HepG2 (cell line): ENCODE results near the gene TALDO1. TPM values are rescaled to one million over a fixed set of nuclear protein-coding genes. Genes with fewer than 3 reads are reported as not detected.

Experiments
- ATAC-seq: fragments of 200-7000 bp; cut with Tn5 transposase; 3 replicates; pipeline ENCODE4 v1.9.1; 2020; ENCODE audit warnings: mild to moderate bottlenecking, moderate library complexity
- BruUV-seq: library from RNA; stranded (reverse); fragments of 400-500 nt; replicated peaks from 2 replicates; lab custom pipeline; 2021; lab: Mats Ljungman, UMichigan
- CTCF ChIA-PET: fragments of 300-600 bp; formaldehyde crosslinking; extraction: SDS; loops from one replicate; lab custom pipeline; 2021; ENCODE audit warnings: low total read pairs, inconsistent platforms, low intra/inter-chr PET ratio; lab: Yijun Ruan, JAX
- POLR2A ChIA-PET: fragments of 350-600 bp; sonication (Branson Sonifier 250); formaldehyde crosslinking; loops from one replicate; lab custom pipeline; 2020; ENCODE audit warnings: antibody characterized with exemption, inconsistent platforms; lab: Yijun Ruan, JAX
- DNase-seq: peaks from one replicate; pipeline ENCODE4 v3.0.0-alpha.2; 2015; ENCODE audit warnings: low spot score
- FAIRE-seq: peaks from 3 replicates; lab custom pipeline; 2011; peaks lifted over from hg19 to GRCh38; lab: Jason Lieb, UNC
- H2AFZ ChIP-seq: one replicate; pipeline ENCODE4 v1.6.1; 2011; ENCODE audit warnings: low read length, inconsistent platforms
- H3K27ac ChIP-seq: fragments of 300-600 bp; 3 replicates; pipeline ENCODE4 v1.8.0; 2011; ENCODE audit warnings: mixed run types, mild to moderate bottlenecking, mixed read lengths, low read length, inconsistent platforms; ENCODE audit not compliant: insufficient read depth; ENCODE audit errors: extremely low read length
- H3K27me3 ChIP-seq, 2 experiments: fragments of 200-600 bp in 1 of 2; 2 replicates in 1 of 2; 3 replicates in 1 of 2; pipeline versions ENCODE4 v1.6.0 to v1.8.0; 2011; ENCODE audit warnings: low read length in 2 of 2, mild to moderate bottlenecking in 2 of 2, moderate library complexity in 2 of 2, inconsistent platforms in 1 of 2; ENCODE audit not compliant: insufficient read depth in 2 of 2, control insufficient read depth in 1 of 2
- H3K36me3 ChIP-seq, 2 experiments: fragments of 200-600 bp in 1 of 2; replicated peaks in 1 of 2; 2 replicates in 1 of 2; 3 replicates in 1 of 2; pipeline versions ENCODE4 v1.5.1 to v1.8.0; 2011; ENCODE audit warnings: low read length in 2 of 2, inconsistent platforms in 1 of 2; ENCODE audit not compliant: insufficient read depth in 2 of 2, control insufficient read depth in 1 of 2
- H3K4me1 ChIP-seq: 2 replicates; pipeline ENCODE4 v1.5.1; 2012; ENCODE audit warnings: low read length, inconsistent platforms; ENCODE audit not compliant: insufficient read depth
- H3K4me2 ChIP-seq: 2 replicates; pipeline ENCODE4 v1.6.0; 2011; ENCODE audit warnings: low read depth, low read length, inconsistent platforms
- H3K4me3 ChIP-seq, 3 experiments: fragments of 200-600 bp in 1 of 3; sonication (generic), shearing (Covaris generic) in 1 of 3; replicated peaks in 1 of 3; 2 replicates each; pipeline ENCODE4 v1.5.1; 2011 to 2016; ENCODE audit warnings: low read length in 3 of 3, inconsistent platforms in 2 of 3, low read depth in 2 of 3, mild to moderate bottlenecking in 2 of 3, control low read depth in 1 of 3, mixed read lengths in 1 of 3; ENCODE audit not compliant: insufficient read depth in 1 of 3
- H3K79me2 ChIP-seq: one replicate; pipeline ENCODE4 v1.6.1; 2011; ENCODE audit warnings: low read length, inconsistent platforms; ENCODE audit not compliant: insufficient read depth
- H3K9ac ChIP-seq: 2 replicates; pipeline ENCODE4 v1.6.0; 2011; ENCODE audit warnings: mild to moderate bottlenecking, low read depth, low read length, inconsistent platforms; ENCODE audit not compliant: insufficient read depth
- H3K9me3 ChIP-seq: 2 replicates; pipeline ENCODE4 v1.5.1; 2012; ENCODE audit warnings: mild to moderate bottlenecking, low read length
- H4K20me1 ChIP-seq: 2 replicates; pipeline ENCODE4 v1.6.0; 2011; ENCODE audit warnings: inconsistent platforms, mild to moderate bottlenecking, low read length, moderate library complexity; ENCODE audit not compliant: insufficient read depth
- AGO1 ChIP-seq: fragments of 200-400 bp; formaldehyde crosslinking; IDR thresholded peaks from 2 replicates; pipeline ENCODE4 v1.6.1; 2017; ENCODE audit warnings: mild to moderate bottlenecking, low read depth, low read length, moderate library complexity; ENCODE audit not compliant: poor library complexity, severe bottlenecking
- AGO2 ChIP-seq: fragments of 200-400 bp; formaldehyde crosslinking; optimal IDR thresholded peaks from 2 replicates; pipeline ENCODE3; 2017; ENCODE audit warnings: mild to moderate bottlenecking, low read depth, low read length, moderate library complexity
- DMTF1 ChIP-seq: sonication (generic); formaldehyde crosslinking; IDR thresholded peaks from 2 replicates; pipeline ENCODE4 v1.4.0; 2020; ENCODE audit warnings: mild to moderate bottlenecking, missing genetic modification reagents
- FOXK1 ChIP-seq: sonication (generic); formaldehyde crosslinking; IDR thresholded peaks from 2 replicates; pipeline ENCODE4 v1.4.0; 2020; ENCODE audit warnings: low read depth, missing genetic modification reagents, borderline replicate concordance
- MAZ ChIP-seq, 2 experiments: sonication (generic) in 1 of 2; formaldehyde crosslinking in 1 of 2; IDR thresholded peaks; 2 replicates each; pipeline versions ENCODE4 v1.5.0 to v1.6.1; 2012 to 2020; ENCODE audit warnings: low read depth in 2 of 2, mild to moderate bottlenecking in 2 of 2, borderline replicate concordance in 1 of 2, improper control_type of control experiment in 1 of 2, low read length in 1 of 2, missing genetic modification reagents in 1 of 2, moderate library complexity in 1 of 2
- POLR2G ChIP-seq: fragments of 200-400 bp; formaldehyde crosslinking; IDR thresholded peaks from 2 replicates; pipeline ENCODE4 v1.6.1; 2018; ENCODE audit warnings: mild to moderate bottlenecking, low read depth, low read length, moderate library complexity
- RBM22 ChIP-seq: fragments of 200-400 bp; formaldehyde crosslinking; optimal IDR thresholded peaks from 2 replicates; pipeline ENCODE3; 2017; ENCODE audit warnings: mild to moderate bottlenecking, low read length, moderate library complexity
- SAP130 ChIP-seq: IDR thresholded peaks from 2 replicates; pipeline ENCODE4 v1.6.1; 2016; ENCODE audit warnings: low read depth
- ZBTB25 ChIP-seq: IDR thresholded peaks from 2 replicates; pipeline ENCODE4 v1.6.1; 2018; ENCODE audit warnings: missing genetic modification reagents
- ZC3H4 ChIP-seq: sonication (generic); formaldehyde crosslinking; IDR thresholded peaks from 2 replicates; pipeline ENCODE4 v1.4.0; 2020; ENCODE audit warnings: missing genetic modification reagents, borderline replicate concordance
- ZFP82 ChIP-seq: sonication (generic); formaldehyde crosslinking; IDR thresholded peaks from 2 replicates; pipeline ENCODE4 v1.5.1; 2020; ENCODE audit warnings: mild to moderate bottlenecking, missing genetic modification reagents, borderline replicate concordance
- ZFY ChIP-seq: sonication (generic); formaldehyde crosslinking; IDR thresholded peaks from 2 replicates; pipeline ENCODE4 v1.4.0; 2020; ENCODE audit warnings: missing genetic modification reagents
- ZMYM4 ChIP-seq: sonication (generic); formaldehyde crosslinking; IDR thresholded peaks from 2 replicates; pipeline ENCODE4 v1.8.1; 2023; ENCODE audit warnings: mild to moderate bottlenecking, missing genetic modification reagents
- ZNF235 ChIP-seq: sonication (generic); formaldehyde crosslinking; IDR thresholded peaks from 2 replicates; pipeline ENCODE4 v1.8.1; 2023; ENCODE audit warnings: mild to moderate bottlenecking, missing genetic modification reagents, borderline replicate concordance
- ZNF7 ChIP-seq: IDR thresholded peaks from 2 replicates; pipeline ENCODE4 v1.6.1; 2016; ENCODE audit warnings: missing biosample characterization, missing genetic modification reagents
- WGBS: methylation state at CpG from one replicate; pipeline ENCODE4 v1.1.6; 2017; ENCODE audit warnings: low lambda C conversion rate; 5-methylcytosine and 5-hydroxymethylcytosine counted together
- in situ Hi-C: cut with HindIII; loops from 2 replicates; pipeline ENCODE4 v1.10.0; 2017; ENCODE audit warnings: low pct_unique_long_range_greater_than_20kb; ENCODE audit not compliant: extremely low pct_ligation_motif_present
- intact Hi-C: fragments of 100-400 bp; cut with micrococcal nuclease; formaldehyde crosslinking; loops from one replicate; pipeline ENCODE4 v1.10.0; 2022; ENCODE audit not compliant: unreplicated experiment
- polyA plus RNA-seq, 8 experiments: library from polyadenylated mRNA; depleted of rRNA in 3 of 8; stranded (reverse) in 7 of 8; unstranded in 1 of 8; fragments of >200 nt; fragmentation: Illumina TruSeq in 4 of 8; extraction: Trizol in 4 of 8; gene quantifications; 2 replicates each; pipeline versions ENCODE4 v1.2.1 to v1.2.3, GENCODE V29; 2011 to 2016; ENCODE audit warnings: low read depth in 4 of 8, missing spikeins in 1 of 8, mixed read lengths in 1 of 8; ENCODE audit not compliant: insufficient read depth in 1 of 8
- total RNA-seq, 5 experiments: library from RNA; depleted of rRNA; stranded (reverse); fragments of >200 nt; fragmentation: Illumina TruSeq; extraction: Trizol; gene quantifications; 2 replicates each; pipeline ENCODE4 v1.2.3, GENCODE V29; 2016; ENCODE audit warnings: low read depth in 1 of 5

Gene TALDO1
- total and polyA plus RNA-seq, 2 of the 13 experiments (the other 11 are each of a cell fraction or from before 2014, with no cell fraction given) = 107 to 240 TPM

DNA sequence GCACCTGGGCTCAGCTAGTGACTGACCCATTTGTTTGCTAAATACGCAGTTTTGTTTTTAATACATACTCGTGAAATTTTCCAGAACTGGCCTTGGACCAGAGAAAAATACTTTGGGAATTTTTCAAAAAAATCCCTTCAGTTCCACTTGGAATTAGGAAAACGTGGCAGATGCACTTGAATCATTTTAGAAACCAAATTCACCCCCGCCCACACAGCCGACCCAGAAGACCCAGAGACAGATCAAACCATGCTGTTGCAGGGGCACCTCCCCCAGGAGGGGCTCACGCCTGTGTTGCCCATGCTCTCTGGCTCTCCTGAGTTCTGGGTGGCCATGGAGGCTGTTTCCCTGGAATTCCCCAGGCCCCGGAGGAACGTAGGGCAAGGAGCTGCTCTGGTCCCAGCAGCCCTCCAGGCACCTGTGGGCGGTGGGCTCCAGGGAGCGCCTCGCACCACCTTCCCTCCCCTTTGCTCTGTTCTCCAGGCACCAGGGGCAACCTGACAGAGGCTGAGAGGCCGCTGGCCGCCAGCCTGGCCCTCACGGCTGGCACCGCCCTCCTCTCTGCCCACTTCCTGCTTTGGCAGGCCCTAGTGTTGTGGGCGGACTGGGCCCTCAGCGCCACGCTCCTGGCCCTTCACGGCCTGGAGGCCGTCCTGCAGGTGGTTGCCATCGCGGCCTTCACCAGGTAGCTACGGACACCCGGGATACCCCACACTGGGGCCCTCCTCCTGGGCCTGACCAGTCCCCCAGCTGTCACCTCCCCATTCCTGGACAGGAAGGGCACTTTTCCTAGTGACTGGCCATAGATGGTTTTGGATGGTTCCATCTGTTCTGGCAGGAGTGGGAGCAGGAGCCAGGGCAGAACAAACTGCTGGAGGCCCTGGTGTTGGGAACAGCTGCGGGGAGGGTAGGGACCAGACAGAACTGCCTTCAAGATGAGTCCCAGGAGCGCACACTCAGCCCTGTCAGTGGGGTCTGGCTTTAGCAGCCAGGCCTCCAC lies 44.5 kb upstream of the TALDO1 start (continued):
- TF ChIP-seq AGO1 (peak; percentile 82), AGO2 (peak; percentile 93), ZNF235 (CRISPR knock-in tag) (0 out of 2 replicates have a peak, but pooled peaks have one; percentile 23), POLR2G (0 out of 2 replicates have a peak, but pooled peaks have one; percentile 33), RBM22 (peak; percentile 57), ZC3H4 (CRISPR knock-in tag) (no peak)

- FAIRE-seq (no peak), ATAC-seq (no peak), DNase-seq (no peak)
- H2AFZ ChIP-seq = no peak overlapping the region
- 76% methylated on average over 9 of the region's 9 CpGs for WGBS
- no peak overlapping the region for H3K4me3 ChIP-seq
- in situ Hi-C loops (no loop called here), intact Hi-C loops (loop anchor here (10.0 kb wide), 1 partner anchor 49 kb away; no protein-coding TSS in a partner anchor)
- H4K20me1 ChIP-seq = no peaks in the 10 kb centered on the region
- H3K4me2 ChIP-seq = peak overlapping the region; percentile 82
- H3K9me3 ChIP-seq = no peaks in the 10 kb centered on the region
- H3K36me3 ChIP-seq = peaks cover 2 to 8% of the 10 kb centered on the region in 2 experiments; a peak in 4 of 5 replicates
- TSS peak; percentile 37 for BruUV-seq
- H3K27me3 ChIP-seq = no peaks in the 10 kb centered on the region; a peak in 1 of 5 replicates
- H3K79me2 ChIP-seq = peaks cover 29% of the 10 kb centered on the region
- CTCF ChIA-PET = no interaction called here
- POLR2A ChIA-PET = interaction anchor here (1.7 to 7.9 kb wide), 4 partner anchors 7 to 143 kb away, joined by 7 to 203 read pairs (median 108); partner anchors contain the start of genes DEAF1, LMNTD2, RASSF7 and TMEM80
- peak overlapping the region; percentile 96 for H3K27ac ChIP-seq
- peaks cover 66% of the 10 kb centered on the region for H3K4me1 ChIP-seq
- H3K9ac ChIP-seq = peak overlapping the region; percentile 46; the same call in 1 of the 2 replicates
- no peak for TF ChIP-seq DMTF1 (CRISPR knock-in tag)
- no peak for TF ChIP-seq ZMYM4 (CRISPR knock-in tag)
- TF ChIP-seq MAZ (IDR thresholded peaks at IDR 0.05; ENCODE audit: borderline replicate concordance, low read depth, low read length) = no peak
- no peak for TF ChIP-seq MAZ (CRISPR knock-in tag; IDR thresholded peaks at IDR 0.05; ENCODE audit: low read depth)
- peak; percentile 13; the same call in 1 of the 2 replicates for TF ChIP-seq SAP130 (CRISPR knock-in tag)
- TF ChIP-seq ZFP82 (CRISPR knock-in tag) = 0 out of 2 replicates have a peak, but pooled peaks have one; percentile 6
- no peak for TF ChIP-seq FOXK1 (CRISPR knock-in tag)
- 0 out of 2 replicates have a peak, but pooled peaks have one; percentile 21 for TF ChIP-seq ZFY
- no peak for TF ChIP-seq ZBTB25 (CRISPR knock-in tag)
- no peak for TF ChIP-seq ZNF7 (CRISPR knock-in tag)
Measured at GRCh38 chr11:703506-703905, 43.8 kb upstream of the TALDO1 start.
